Choroid plexus epithelial cell (primary cell): ENCODE data around the gene EPHA1.

Source experiments
- DNase-seq: peaks from one replicate; pipeline ENCODE4 v3.0.0-alpha.2; 2010; ENCODE audit warnings: low read depth
- H3K4me3 ChIP-seq: 2 replicates; pipeline ENCODE4 v1.5.1; 2011; ENCODE audit warnings: low read depth, mild to moderate bottlenecking, control low read depth, low read length, moderate library complexity
- TF ChIP-seq, protein P1 (sequence below): conservative IDR thresholded peaks from 2 replicates; pipeline ENCODE4 v1.5.1; 2011; ENCODE audit warnings: low read depth, mild to moderate bottlenecking, control low read depth, inconsistent platforms, low read length, moderate library complexity

The EPHA1 gene

DNA sequence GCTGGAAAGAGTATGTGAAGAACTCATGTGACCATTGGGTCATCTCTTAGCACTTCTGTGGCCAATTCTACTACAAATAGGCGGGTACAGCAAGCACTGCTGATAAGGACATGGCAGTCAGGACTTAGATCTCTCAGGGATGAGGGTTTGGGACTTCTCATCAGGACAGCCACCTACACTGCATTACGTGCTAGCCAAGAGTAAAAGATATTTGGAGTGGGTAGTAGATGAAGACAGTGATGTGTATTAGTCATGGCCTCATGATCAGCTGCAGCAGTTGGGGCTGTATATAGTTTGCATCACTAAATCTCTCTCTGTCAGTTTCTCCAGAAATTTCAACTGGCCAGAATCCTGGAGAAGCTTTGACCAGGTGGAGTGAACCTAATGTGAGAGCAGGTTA lies 43.8 kb upstream of the EPHA1 start:
- DNase-seq = peak; percentile 16
- TF ChIP-seq, protein P1, sequence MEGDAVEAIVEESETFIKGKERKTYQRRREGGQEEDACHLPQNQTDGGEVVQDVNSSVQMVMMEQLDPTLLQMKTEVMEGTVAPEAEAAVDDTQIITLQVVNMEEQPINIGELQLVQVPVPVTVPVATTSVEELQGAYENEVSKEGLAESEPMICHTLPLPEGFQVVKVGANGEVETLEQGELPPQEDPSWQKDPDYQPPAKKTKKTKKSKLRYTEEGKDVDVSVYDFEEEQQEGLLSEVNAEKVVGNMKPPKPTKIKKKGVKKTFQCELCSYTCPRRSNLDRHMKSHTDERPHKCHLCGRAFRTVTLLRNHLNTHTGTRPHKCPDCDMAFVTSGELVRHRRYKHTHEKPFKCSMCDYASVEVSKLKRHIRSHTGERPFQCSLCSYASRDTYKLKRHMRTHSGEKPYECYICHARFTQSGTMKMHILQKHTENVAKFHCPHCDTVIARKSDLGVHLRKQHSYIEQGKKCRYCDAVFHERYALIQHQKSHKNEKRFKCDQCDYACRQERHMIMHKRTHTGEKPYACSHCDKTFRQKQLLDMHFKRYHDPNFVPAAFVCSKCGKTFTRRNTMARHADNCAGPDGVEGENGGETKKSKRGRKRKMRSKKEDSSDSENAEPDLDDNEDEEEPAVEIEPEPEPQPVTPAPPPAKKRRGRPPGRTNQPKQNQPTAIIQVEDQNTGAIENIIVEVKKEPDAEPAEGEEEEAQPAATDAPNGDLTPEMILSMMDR = no peak

DNA sequence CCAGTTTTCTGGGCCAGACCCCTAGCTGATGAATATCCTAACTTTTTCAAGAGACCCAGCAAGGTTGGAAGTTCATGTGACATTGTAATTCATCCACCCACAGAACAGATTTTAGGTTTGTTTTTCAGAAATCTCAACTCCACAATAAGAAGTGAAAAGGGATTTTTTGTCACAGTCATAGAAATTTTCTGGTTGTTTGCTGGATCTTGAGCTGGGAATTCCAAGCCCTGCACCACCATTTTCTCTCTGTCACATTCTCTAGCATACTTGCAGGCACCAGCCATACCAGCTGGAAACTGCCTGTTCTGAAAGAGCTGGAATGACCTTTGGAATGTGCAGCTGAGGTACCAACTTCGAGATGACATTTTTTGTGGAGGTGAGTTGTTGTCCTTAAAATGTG lies 43.1 kb upstream of the EPHA1 start:
- no peak for DNase-seq
- no peak overlapping the region for H3K4me3 ChIP-seq
- TF ChIP-seq, protein P1 = no peak

More for the DNA sequence above, 43.8 kb upstream of the EPHA1 start:
- H3K4me3 ChIP-seq = no peak overlapping the region

DNA sequence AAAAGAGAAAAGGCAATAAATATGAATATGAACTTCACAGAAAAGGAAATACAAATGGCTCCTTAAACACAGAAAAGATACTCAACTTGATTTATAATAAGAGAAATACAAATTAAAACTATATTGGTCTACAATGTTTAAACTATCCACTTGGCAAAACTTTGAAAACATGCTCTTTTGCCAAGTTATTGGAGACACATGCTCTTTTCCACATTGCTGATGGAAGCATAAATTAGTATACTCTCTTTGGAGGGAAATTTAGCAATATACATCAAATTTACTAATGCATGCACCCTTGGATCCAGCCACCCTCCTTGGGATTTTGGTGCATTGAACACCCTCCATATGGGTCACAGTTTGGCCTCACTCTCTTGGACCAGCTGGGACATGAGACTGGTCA lies 42.5 kb upstream of the EPHA1 start:
- no peak for DNase-seq
- H3K4me3 ChIP-seq = no peak overlapping the region
- TF ChIP-seq, protein P1 = no peak

DNA sequence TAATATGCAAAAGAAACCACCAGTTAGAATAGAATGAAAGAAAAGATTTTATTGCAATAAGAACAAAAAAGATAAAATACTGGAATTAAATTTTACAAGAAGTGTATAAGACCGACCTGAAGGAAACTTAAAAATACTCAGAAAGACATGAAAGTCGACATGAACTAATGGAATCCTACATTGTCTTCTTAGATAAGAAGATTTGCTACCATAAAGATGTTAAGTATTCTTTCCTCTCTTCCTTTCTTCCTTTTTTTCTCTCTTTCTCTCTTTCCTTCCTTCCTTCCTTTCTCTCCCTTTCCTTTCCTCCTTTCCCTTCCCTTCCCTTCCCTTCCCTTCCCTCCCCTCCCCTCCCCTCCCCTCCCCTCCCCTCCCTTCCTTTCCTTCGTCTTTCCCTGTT lies 41.1 kb upstream of the EPHA1 start:
- TF ChIP-seq, protein P1 = no peak
- no peak for DNase-seq
- H3K4me3 ChIP-seq = no peak overlapping the region

DNA sequence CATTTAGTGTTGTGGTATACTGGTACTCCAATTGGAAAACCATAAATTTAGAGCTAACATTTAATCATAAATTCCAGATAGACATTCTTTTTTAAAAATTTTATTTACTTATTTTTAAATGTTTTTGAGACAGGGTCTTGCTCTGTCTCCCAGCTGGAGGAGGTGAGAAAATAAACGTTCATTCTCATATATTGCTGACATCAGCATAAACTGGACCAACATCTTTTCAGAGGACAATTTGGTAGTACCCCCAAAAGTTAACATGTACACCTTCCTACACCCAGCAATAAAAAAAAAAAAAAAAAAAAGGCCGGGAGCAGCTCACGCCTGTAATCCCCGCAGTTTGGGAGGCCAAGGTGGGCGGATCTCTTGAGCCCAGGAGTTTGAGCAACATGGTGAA lies 39.8 kb upstream of the EPHA1 start:
- H3K4me3 ChIP-seq = no peak overlapping the region
- TF ChIP-seq, protein P1 = no peak
- no peak for DNase-seq

DNA sequence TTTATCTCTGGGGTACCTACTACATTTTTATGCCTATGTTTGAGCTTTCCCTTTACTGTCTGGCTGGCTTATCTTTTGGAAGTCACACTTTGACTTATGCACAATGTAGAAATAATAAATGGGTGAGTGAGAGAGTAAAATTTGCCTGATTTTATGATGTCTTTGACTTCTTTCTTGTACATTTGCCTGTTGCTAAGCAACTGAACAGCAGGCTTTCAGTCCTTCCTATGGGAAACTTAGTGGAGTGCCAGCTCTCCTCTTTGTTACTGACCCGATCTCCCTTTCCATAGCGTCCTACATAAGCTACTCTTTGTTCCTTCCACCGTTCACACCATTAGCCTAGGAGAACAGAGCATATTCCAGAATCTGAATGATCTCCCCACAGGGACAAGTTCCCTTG lies 38.8 kb upstream of the EPHA1 start:
- TF ChIP-seq, protein P1 = no peak
- DNase-seq = no peak
- no peak overlapping the region for H3K4me3 ChIP-seq

DNA sequence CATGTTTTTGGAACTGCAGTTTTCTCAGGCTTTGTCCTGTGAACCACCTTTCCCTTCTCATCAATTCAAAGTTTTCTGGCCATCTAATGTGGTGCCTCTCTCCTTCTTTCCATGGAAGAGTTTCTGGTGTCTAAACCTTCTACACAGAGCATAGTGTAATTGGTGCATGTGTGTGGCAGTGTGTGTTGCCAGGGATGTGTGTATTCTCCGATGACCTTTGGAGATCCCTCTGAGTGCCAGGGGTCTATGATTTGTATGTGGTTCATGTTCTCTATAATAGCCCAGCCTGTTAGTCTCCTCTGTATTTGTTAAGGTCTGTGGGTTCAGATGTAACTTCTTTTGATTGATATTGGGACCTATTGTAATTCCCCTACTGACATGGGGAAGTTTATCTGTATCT lies 36.1 kb upstream of the EPHA1 start:
- TF ChIP-seq, protein P1 = no peak
- no peak overlapping the region for H3K4me3 ChIP-seq

More for the DNA sequence above, 36.1 kb upstream of the EPHA1 start:
- DNase-seq = no peak
